Measurements from ENCODE around the gene ADAM15.

GRCh38 chr1:155057788-155058211 is 6.7 kb downstream of the ADAM15 start:
- TF ChIP-seq, protein P1, sequence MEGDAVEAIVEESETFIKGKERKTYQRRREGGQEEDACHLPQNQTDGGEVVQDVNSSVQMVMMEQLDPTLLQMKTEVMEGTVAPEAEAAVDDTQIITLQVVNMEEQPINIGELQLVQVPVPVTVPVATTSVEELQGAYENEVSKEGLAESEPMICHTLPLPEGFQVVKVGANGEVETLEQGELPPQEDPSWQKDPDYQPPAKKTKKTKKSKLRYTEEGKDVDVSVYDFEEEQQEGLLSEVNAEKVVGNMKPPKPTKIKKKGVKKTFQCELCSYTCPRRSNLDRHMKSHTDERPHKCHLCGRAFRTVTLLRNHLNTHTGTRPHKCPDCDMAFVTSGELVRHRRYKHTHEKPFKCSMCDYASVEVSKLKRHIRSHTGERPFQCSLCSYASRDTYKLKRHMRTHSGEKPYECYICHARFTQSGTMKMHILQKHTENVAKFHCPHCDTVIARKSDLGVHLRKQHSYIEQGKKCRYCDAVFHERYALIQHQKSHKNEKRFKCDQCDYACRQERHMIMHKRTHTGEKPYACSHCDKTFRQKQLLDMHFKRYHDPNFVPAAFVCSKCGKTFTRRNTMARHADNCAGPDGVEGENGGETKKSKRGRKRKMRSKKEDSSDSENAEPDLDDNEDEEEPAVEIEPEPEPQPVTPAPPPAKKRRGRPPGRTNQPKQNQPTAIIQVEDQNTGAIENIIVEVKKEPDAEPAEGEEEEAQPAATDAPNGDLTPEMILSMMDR (conservative IDR thresholded peaks at IDR 0.05; ENCODE audit: low read depth, low read length): 0 out of 2 replicates have a peak, but pooled peaks have one; percentile 14
- no peak for TF ChIP-seq EZH2 (IDR thresholded peaks at IDR 0.05; ENCODE audit: borderline replicate concordance, low read depth, low read length, poor library complexity, severe bottlenecking)
